B cell (primary cell): ENCODE measurements around the gene DOCK1.

ENCODE experiments used
- EZH2 ChIP-seq: IDR thresholded peaks from 2 replicates; pipeline ENCODE4 v1.6.1; 2012; ENCODE audit warnings: borderline replicate concordance, low read depth, mild to moderate bottlenecking, moderate library complexity, low read length; ENCODE audit not compliant: insufficient read depth, poor library complexity, severe bottlenecking
- TF ChIP-seq, protein P1 (sequence below): fragments of 200-600 bp; IDR thresholded peaks from one replicate; pipeline ENCODE4 v1.8.0; 2022; ENCODE audit warnings: antibody characterized with exemption, mild to moderate bottlenecking

DNA sequence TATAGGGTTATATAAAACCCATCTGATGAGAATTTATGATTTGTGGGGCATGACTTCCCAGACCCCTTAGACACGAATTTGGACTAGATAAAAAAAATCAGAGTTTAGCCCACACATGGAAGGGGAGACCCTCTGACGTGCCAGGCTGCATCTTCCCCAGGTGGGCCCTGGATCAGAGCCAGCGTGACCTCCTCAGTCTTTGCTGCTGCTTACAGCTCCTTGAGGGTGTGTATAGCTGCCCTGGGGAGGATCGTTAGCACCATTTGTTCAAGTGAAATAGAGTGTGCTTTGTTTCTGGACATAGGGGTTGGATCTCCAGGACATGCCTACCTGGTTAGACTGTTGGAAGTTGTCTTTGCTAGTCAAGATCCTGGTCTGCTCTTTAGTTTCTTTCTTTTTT lies 54.2 kb downstream of the DOCK1 start:
- TF ChIP-seq, protein P1, sequence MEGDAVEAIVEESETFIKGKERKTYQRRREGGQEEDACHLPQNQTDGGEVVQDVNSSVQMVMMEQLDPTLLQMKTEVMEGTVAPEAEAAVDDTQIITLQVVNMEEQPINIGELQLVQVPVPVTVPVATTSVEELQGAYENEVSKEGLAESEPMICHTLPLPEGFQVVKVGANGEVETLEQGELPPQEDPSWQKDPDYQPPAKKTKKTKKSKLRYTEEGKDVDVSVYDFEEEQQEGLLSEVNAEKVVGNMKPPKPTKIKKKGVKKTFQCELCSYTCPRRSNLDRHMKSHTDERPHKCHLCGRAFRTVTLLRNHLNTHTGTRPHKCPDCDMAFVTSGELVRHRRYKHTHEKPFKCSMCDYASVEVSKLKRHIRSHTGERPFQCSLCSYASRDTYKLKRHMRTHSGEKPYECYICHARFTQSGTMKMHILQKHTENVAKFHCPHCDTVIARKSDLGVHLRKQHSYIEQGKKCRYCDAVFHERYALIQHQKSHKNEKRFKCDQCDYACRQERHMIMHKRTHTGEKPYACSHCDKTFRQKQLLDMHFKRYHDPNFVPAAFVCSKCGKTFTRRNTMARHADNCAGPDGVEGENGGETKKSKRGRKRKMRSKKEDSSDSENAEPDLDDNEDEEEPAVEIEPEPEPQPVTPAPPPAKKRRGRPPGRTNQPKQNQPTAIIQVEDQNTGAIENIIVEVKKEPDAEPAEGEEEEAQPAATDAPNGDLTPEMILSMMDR, result no peak
- no peak for TF ChIP-seq EZH2
